ENCODE results near the gene NRG3. TPM values are rescaled to one million over a fixed set of nuclear protein-coding genes. Genes with fewer than 3 reads are reported as not detected.

Gene NRG3
- total and polyA plus RNA-seq, 12 donors = 0.46 to 3.8 (median 1.3) TPM

- Histone ChIP-seq H3K27me3 (no peaks in the 10 kb centered on the region), H3K4me1 (replicated peaks in 1 of 2) (no peaks in the 10 kb centered on the region), H3K36me3 (replicated peaks in 1 of 2) (no peaks in the 10 kb centered on the region), H3K27ac (no peak overlapping the region), H3K4me3 (no peak overlapping the region), H3K9me3 (replicated peaks in 1 of 3) (no peaks in the 10 kb centered on the region)
- TF ChIP-seq POLR2A (IDR thresholded peaks at IDR 0.05) (no peak), CTCF (IDR thresholded peaks at IDR 0.05) (no peak)
- intact Hi-C loops (cut with DNase I) = no loop called here
- DNase-seq = no peak
These were observed 92.7 kb downstream of the NRG3 start for GRCh38 chr10:81967716-81968115.

DNA sequence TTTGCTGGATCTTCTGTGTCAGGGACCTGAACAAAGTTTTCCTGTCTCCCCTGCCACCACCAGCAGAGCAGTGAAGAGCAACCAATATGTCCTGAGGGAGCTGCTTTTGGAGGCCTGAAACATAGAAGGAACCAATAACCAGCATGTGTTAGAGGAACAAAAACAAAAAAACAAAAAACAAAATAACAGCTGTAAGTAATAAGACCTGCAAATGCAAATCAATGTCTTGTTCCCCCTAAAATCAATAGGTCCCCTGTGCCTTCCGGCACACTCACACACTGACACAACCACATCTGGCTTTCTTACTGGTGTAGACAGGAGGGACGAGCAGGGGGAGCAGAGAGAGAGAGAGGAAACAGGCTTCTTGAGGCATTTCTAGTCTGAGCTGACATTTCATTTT, 94.1 kb downstream of the NRG3 start:
- no peak for DNase-seq
- TF ChIP-seq POLR2A (IDR thresholded peaks at IDR 0.05) (no peak), CTCF (IDR thresholded peaks at IDR 0.05) (no peak)

GRCh38 chr10:81978238-81978637, 103.2 kb downstream of the NRG3 start:
- WGBS, 4 donors = 48 to 55% (median 50%) methylated on average over 2 of the region's 2 CpGs
- Histone ChIP-seq H3K9me3 (replicated peaks in 1 of 3) (no peaks in the 10 kb centered on the region), H3K4me3 (no peak overlapping the region), H3K36me3 (replicated peaks in 1 of 2) (no peaks in the 10 kb centered on the region), H3K4me1 (replicated peaks in 1 of 2) (no peaks in the 10 kb centered on the region), H3K27ac (no peak overlapping the region), H3K27me3 (no peaks in the 10 kb centered on the region)
- TF ChIP-seq POLR2A (IDR thresholded peaks at IDR 0.05) = no peak
- no peak for TF ChIP-seq CTCF (IDR thresholded peaks at IDR 0.05)
- no peak for DNase-seq
- intact Hi-C loops (cut with DNase I) = no loop called here

More for the DNA sequence above, 94.1 kb downstream of the NRG3 start:
- Histone ChIP-seq H3K4me1 (replicated peaks in 1 of 2) (no peaks in the 10 kb centered on the region), H3K27me3 (no peaks in the 10 kb centered on the region), H3K9me3 (replicated peaks in 1 of 3) (no peaks in the 10 kb centered on the region), H3K36me3 (replicated peaks in 1 of 2) (no peaks in the 10 kb centered on the region), H3K27ac (no peak overlapping the region), H3K4me3 (no peak overlapping the region)
- intact Hi-C loops (cut with DNase I) = no loop called here
- 50 to 63% (median 61%) methylated on average over 2 of the region's 2 CpGs for WGBS, 4 donors

GRCh38 chr10:81981724-81982123, 106.7 kb downstream of the NRG3 start:
- Histone ChIP-seq H3K4me3 (no peak overlapping the region), H3K9me3 (replicated peaks in 1 of 3) (no peaks in the 10 kb centered on the region), H3K27me3 (no peaks in the 10 kb centered on the region), H3K36me3 (replicated peaks in 1 of 2) (no peaks in the 10 kb centered on the region), H3K4me1 (replicated peaks in 1 of 2) (no peaks in the 10 kb centered on the region), H3K27ac (no peak overlapping the region)
- TF ChIP-seq CTCF (IDR thresholded peaks at IDR 0.05) (no peak), POLR2A (IDR thresholded peaks at IDR 0.05) (no peak)
- DNase-seq = no peak
- intact Hi-C loops (cut with DNase I) = no loop called here
- WGBS, 4 donors = 62 to 66% (median 64%) methylated on average over 1 of the region's 1 CpG
